Gastroesophageal sphincter (tissue), 4 donors: ENCODE data around the gene C3orf52. TPM values are rescaled to one million over a fixed set of nuclear protein-coding genes. Genes with fewer than 3 reads are reported as not detected.

Source experiments
- ATAC-seq: fragments of 150-250 bp; one replicate; pipeline ENCODE4 v1.9.1; 2016; ENCODE audit warnings: mild to moderate bottlenecking, moderate library complexity
- H3K27ac ChIP-seq, 4 donors: fragments of 200-600 bp; sonication (generic) in 3 of 4; 1 replicate in 3 of 4; 2 replicates in 1 of 4; pipeline ENCODE4 v1.5.1; 2016 to 2019
- H3K27me3 ChIP-seq: fragments of 200-600 bp; sonication (generic); one replicate; pipeline ENCODE4 v1.5.1; 2019
- H3K36me3 ChIP-seq, 2 donors: fragments of 200-600 bp; sonication (generic); one replicate each; pipeline ENCODE4 v1.5.1; 2019; ENCODE audit warnings: control low read depth in 1 of 2
- H3K4me1 ChIP-seq, 3 donors: fragments of 200-600 bp; sonication (generic); 1 replicate in 2 of 3; 2 replicates in 1 of 3; pipeline ENCODE4 v1.5.1; 2016 to 2019; ENCODE audit warnings: control low read depth in 2 of 3
- H3K4me3 ChIP-seq, 2 donors: fragments of 200-600 bp; sonication (generic); one replicate each; pipeline ENCODE4 v1.5.1; 2019; ENCODE audit warnings: mild to moderate bottlenecking in 1 of 2, moderate library complexity in 1 of 2
- H3K9me3 ChIP-seq, 3 donors: fragments of 200-600 bp; sonication (generic); one replicate each; pipeline ENCODE4 v1.5.1; 2017 to 2019; ENCODE audit warnings: control low read depth in 2 of 3
- CTCF ChIP-seq, 4 experiments: fragments of 200-600 bp in 2 of 4; fragments of 450-650 bp in 2 of 4; sonication (generic) in 1 of 4; IDR thresholded peaks; one replicate each; pipeline ENCODE4 v1.5.1; 2017 to 2019; ENCODE audit warnings: antibody characterized with exemption in 4 of 4, mild to moderate bottlenecking in 2 of 4, moderate library complexity in 2 of 4
- EP300 ChIP-seq: sonication (generic); formaldehyde crosslinking; IDR thresholded peaks from one replicate; pipeline ENCODE4 v1.6.1; 2017; ENCODE audit warnings: antibody characterized with exemption, mild to moderate bottlenecking
- POLR2A ChIP-seq, 2 donors: fragments of 450-650 bp; IDR thresholded peaks; one replicate each; pipeline ENCODE4 v1.6.1; 2017; ENCODE audit warnings: antibody characterized with exemption in 2 of 2, mild to moderate bottlenecking in 2 of 2, moderate library complexity in 1 of 2
- POLR2AphosphoS5 ChIP-seq: sonication (generic); formaldehyde crosslinking; IDR thresholded peaks from one replicate; pipeline ENCODE4 v1.6.1; 2017; ENCODE audit warnings: antibody characterized with exemption
- WGBS, 2 donors: methylation state at CpG; one replicate each; pipeline ENCODE4 v1.1.5; 2018; ENCODE audit warnings: low coverage in 1 of 2; 5-methylcytosine and 5-hydroxymethylcytosine counted together
- total RNA-seq, 4 donors: library from RNA; depleted of rRNA; stranded (reverse); fragments of >200 nt; gene quantifications; one replicate each; pipeline ENCODE4 v1.1.0, GENCODE V29; 2016

The C3orf52 gene
- total RNA-seq, 4 donors from 2014 or later: 1.6 to 3.4 (median 1.9) TPM

GRCh38 chr3:112097378-112097777, 11.2 kb downstream of the C3orf52 start:
- Histone ChIP-seq H3K9me3 (no peaks in the 10 kb centered on the region), H3K4me3 (no peak overlapping the region), H3K27me3 (no peaks in the 10 kb centered on the region), H3K4me1 (no peaks in the 10 kb centered on the region), H3K27ac (no peak overlapping the region), H3K36me3 (no peaks in the 10 kb centered on the region)
- TF ChIP-seq POLR2AphosphoS5 (no peak), POLR2A (IDR thresholded peaks at IDR 0.05) (no peak), EP300 (no peak), CTCF (IDR thresholded peaks at IDR 0.05) (no peak)
- 28 to 31% methylated on average over 4 of the region's 4 CpGs for WGBS, 2 donors
- ATAC-seq: peak; percentile 48

- H3K36me3 ChIP-seq: no peaks in the 10 kb centered on the region
- no peaks in the 10 kb centered on the region for H3K27me3 ChIP-seq
- 100% methylated on average over 1 of the region's 2 CpGs for WGBS, 2 donors
- H3K4me1 ChIP-seq: no peaks in the 10 kb centered on the region
- ATAC-seq: no peak
- H3K4me3 ChIP-seq: no peak overlapping the region
- H3K27ac ChIP-seq: no peak overlapping the region
- TF ChIP-seq POLR2A (IDR thresholded peaks at IDR 0.05) (no peak), EP300 (no peak), POLR2AphosphoS5 (no peak), CTCF (IDR thresholded peaks at IDR 0.05) (no peak)
- H3K9me3 ChIP-seq: no peaks in the 10 kb centered on the region
These were observed 15.7 kb downstream of the C3orf52 start for GRCh38 chr3:112101916-112102315.

GRCh38 chr3:112104774-112105173, 18.6 kb downstream of the C3orf52 start:
- Histone ChIP-seq H3K36me3 (no peaks in the 10 kb centered on the region), H3K9me3 (no peaks in the 10 kb centered on the region), H3K27ac (no peak overlapping the region), H3K4me1 (no peaks in the 10 kb centered on the region), H3K27me3 (no peaks in the 10 kb centered on the region), H3K4me3 (no peak overlapping the region)
- ATAC-seq: no peak
- TF ChIP-seq CTCF (IDR thresholded peaks at IDR 0.05): no peak
- no peak for TF ChIP-seq POLR2A (IDR thresholded peaks at IDR 0.05)
- 81 to 100% methylated on average over 1 to 2 of the region's 2 CpGs for WGBS, 2 donors

GRCh38 chr3:112109322-112109721, 23.1 kb downstream of the C3orf52 start:
- H3K27ac ChIP-seq: no peak overlapping the region
- no peaks in the 10 kb centered on the region for H3K36me3 ChIP-seq
- no peak overlapping the region for H3K4me3 ChIP-seq
- TF ChIP-seq POLR2AphosphoS5 (no peak), EP300 (no peak), CTCF (IDR thresholded peaks at IDR 0.05) (no peak), POLR2A (IDR thresholded peaks at IDR 0.05) (no peak)
- 51 to 73% methylated on average over 4 of the region's 5 CpGs for WGBS, 2 donors
- no peaks in the 10 kb centered on the region for H3K27me3 ChIP-seq
- no peak for ATAC-seq
- H3K9me3 ChIP-seq: no peaks in the 10 kb centered on the region
- H3K4me1 ChIP-seq: no peaks in the 10 kb centered on the region

GRCh38 chr3:112111785-112112402, 25.7 kb downstream of the C3orf52 start:
- Histone ChIP-seq H3K4me1 (no peaks in the 10 kb centered on the region), H3K27me3 (no peaks in the 10 kb centered on the region), H3K4me3 (no peak overlapping the region), H3K36me3 (no peaks in the 10 kb centered on the region), H3K27ac (no peak overlapping the region), H3K9me3 (no peaks in the 10 kb centered on the region)
- 39% methylated on average over 3 of the region's 3 CpGs; no CpG with 5 or more reads in 1 of the 2 donors for WGBS, 2 donors
- TF ChIP-seq POLR2A (IDR thresholded peaks at IDR 0.05): no peak
- TF ChIP-seq CTCF (IDR thresholded peaks at IDR 0.05): peak in 3 of 4 experiments; percentile 22 to 59 (median 24)
- no peak for ATAC-seq
